ENCODE results near the gene PRKCZ.

The PRKCZ gene

DNA sequence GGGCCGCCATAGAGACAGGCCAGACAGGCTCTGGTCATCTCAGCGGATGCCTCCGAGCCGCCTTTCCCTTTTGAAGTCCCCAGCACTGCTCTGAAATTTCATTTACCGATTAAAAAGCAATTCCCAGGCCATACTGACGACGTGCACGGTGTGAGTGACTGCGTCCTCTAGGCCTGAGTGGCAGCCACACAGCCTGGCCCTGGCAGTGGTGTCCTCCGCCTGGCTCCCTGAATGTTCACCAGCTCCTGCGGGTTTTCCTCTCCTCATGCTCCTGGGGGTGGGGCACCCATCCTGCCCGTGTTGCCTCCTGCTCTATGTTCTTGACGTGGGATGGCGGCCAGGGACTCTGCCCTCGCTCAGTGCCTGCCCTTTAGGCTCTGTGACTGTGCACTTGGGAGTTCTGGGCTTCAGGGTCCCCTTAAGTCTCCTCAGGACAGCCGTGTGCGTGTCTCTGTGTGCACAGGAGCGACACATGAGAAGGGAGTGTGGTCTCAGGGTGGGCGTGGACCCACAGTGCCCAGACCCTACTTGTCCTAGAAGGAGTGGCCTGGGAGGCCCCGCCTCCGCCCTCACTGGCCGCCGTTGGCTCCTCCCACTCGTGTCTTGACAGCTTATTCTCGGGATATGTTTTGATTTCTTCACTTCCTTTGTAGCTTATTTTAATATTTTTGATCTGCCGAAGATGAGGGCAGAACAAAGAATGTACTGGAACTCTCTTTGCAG lies 181.5 kb downstream of the PRKCZ start:
- no peak for DNase-seq (ENCODE audit: insufficient read length, low spot score)
- no peak for FAIRE-seq
- no peak for TF ChIP-seq POU2F2 (IDR thresholded peaks at IDR 0.05; ENCODE audit: low read depth, low read length)
- no peak for TF ChIP-seq PAX5 (IDR thresholded peaks at IDR 0.05; ENCODE audit: insufficient read depth, low read length, severe bottlenecking)
- TF ChIP-seq TAF1 (IDR thresholded peaks at IDR 0.05; ENCODE audit: low read depth, low read length) = no peak
- no peak for TF ChIP-seq POLR2AphosphoS5 (IDR thresholded peaks at IDR 0.05; ENCODE audit: low read depth, low read length)
- no peak for TF ChIP-seq SPI1 (IDR thresholded peaks at IDR 0.05; ENCODE audit: low read depth, low read length)
- TF ChIP-seq POLR2A (IDR thresholded peaks at IDR 0.05; ENCODE audit: low read depth, low read length) = no peak

DNA sequence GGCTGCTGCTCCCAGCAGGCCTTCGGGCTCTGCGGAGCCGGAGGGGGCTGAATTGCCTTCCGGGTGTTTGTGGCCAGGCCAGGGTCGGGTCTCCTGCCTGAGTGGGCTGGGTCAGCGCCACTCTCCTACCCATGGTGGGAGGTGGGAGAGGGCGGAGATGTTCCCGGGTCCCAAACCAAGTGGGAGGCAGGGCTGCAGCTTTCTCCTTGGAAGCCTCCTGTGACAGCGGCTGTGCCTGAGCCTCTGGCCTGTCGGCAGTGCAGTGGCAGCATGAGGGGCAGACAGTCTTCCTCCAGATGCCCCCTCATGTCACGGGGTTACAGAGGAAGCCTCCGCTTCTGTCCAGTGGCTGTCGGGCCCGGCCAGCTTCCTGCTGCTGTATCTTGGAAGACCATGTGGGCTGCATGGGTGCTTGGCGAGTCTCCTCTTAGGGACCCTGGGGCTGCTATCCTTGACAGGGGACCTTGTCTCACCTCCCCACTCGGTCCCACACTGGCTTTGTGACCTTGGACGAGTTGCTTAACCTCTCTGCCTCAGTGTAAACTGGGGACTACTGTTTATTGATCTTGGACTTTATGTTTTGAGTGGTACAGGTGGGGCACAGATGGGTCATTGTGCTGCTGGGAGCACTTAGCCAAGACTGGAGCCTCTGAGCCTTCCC lies 182.2 kb downstream of the PRKCZ start:
- DNase-seq (ENCODE audit: insufficient read length, low spot score) (no peak), FAIRE-seq (no peak)
- TF ChIP-seq POLR2A (IDR thresholded peaks at IDR 0.05; ENCODE audit: low read depth, low read length) = no peak

DNA sequence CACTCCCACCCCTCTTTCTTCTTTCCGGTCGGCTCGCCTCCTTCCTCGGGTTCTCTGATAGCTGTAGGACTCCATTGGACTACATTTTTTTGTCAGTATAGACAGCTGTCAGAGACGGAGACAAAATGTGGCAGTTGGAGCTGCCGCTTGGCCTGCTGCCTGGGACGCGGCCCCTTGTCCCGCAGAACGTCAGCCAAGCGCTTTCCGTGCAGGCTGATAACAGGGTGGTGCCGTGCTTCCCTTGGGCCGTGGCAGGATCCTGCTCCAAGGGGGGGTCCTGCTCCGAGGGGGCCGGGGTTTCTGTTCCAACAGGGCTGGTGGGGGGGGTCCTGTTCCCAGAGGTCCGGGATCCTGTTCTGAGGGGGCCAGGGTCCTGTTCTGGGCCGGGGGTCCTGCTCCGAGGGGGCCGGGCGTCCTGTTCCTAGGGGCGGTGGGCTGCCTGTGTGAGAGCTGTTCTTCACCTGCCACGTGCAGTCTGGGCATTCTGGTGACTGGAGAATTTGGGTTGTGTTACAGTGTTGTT lies 182.8 kb downstream of the PRKCZ start:
- no peak for DNase-seq (ENCODE audit: insufficient read length, low spot score)
- TF ChIP-seq POLR2A (IDR thresholded peaks at IDR 0.05; ENCODE audit: low read depth, low read length) = no peak
- no peak for TF ChIP-seq SPI1 (IDR thresholded peaks at IDR 0.05; ENCODE audit: low read depth, low read length)
- no peak for TF ChIP-seq PAX5 (IDR thresholded peaks at IDR 0.05; ENCODE audit: insufficient read depth, low read length, severe bottlenecking)
- no peak for TF ChIP-seq TAF1 (IDR thresholded peaks at IDR 0.05; ENCODE audit: low read depth, low read length)
- no peak for TF ChIP-seq POLR2AphosphoS5 (IDR thresholded peaks at IDR 0.05; ENCODE audit: low read depth, low read length)
- no peak for TF ChIP-seq POU2F2 (IDR thresholded peaks at IDR 0.05; ENCODE audit: low read depth, low read length)
- no peak for FAIRE-seq

- no peak for FAIRE-seq
- TF ChIP-seq PAX5 (IDR thresholded peaks at IDR 0.05; ENCODE audit: insufficient read depth, low read length, severe bottlenecking) (no peak), TAF1 (IDR thresholded peaks at IDR 0.05; ENCODE audit: low read depth, low read length) (no peak), POU2F2 (IDR thresholded peaks at IDR 0.05; ENCODE audit: low read depth, low read length) (no peak), POLR2A (IDR thresholded peaks at IDR 0.05; ENCODE audit: low read depth, low read length) (no peak), SPI1 (IDR thresholded peaks at IDR 0.05; ENCODE audit: low read depth, low read length) (no peak), POLR2AphosphoS5 (IDR thresholded peaks at IDR 0.05; ENCODE audit: low read depth, low read length) (no peak)
- DNase-seq (ENCODE audit: insufficient read length, low spot score) = no peak
Observed at GRCh38 chr1:2233468-2233867, 183.3 kb downstream of the PRKCZ start.

DNA sequence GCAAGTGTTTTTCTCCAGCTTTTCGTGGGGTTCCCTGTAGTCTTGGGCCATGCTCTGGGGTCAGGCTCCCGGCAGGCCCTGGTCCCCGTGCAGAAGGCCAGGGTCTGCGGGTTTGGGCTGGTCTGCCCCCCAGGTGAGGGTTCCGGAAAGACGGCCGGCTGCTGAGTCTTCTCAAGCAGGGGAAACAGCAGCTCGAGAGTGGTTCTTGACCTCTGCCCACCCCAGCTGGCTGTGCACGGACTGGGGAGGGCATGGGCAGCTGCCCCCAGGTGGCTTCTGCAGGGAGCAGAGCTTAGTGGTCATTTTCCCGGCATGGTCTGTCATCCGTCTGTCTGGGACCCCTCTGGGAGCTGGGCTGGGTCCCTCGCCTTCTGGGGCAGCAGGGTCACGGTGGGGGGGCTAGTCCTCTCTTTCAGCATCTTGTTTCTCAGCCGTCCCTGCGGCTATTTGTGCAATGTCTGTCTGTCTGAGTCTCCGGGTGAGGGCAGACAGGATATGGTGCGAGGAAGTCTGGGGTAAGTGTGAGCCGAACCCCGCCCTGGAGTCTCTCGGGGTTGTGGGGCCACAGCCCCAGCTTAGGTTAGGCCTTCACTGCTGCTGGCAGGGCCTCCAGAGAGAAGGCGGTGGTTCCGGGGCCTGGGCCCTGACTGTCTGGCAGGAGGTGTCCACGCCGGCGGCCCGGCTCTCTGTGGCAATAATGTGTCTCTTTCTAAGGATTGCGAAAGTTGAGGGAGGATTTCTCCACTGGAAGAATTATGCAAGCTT lies 184.0 kb downstream of the PRKCZ start:
- DNase-seq (ENCODE audit: insufficient read length, low spot score) = peak; percentile 73
- TF ChIP-seq POU2F2 (IDR thresholded peaks at IDR 0.05; ENCODE audit: low read depth, low read length) (no peak), POLR2AphosphoS5 (IDR thresholded peaks at IDR 0.05; ENCODE audit: low read depth, low read length) (no peak), SPI1 (IDR thresholded peaks at IDR 0.05; ENCODE audit: low read depth, low read length) (0 out of 2 replicates have a peak, but pooled peaks have one; percentile 16)
- FAIRE-seq = peak; percentile 92

DNA sequence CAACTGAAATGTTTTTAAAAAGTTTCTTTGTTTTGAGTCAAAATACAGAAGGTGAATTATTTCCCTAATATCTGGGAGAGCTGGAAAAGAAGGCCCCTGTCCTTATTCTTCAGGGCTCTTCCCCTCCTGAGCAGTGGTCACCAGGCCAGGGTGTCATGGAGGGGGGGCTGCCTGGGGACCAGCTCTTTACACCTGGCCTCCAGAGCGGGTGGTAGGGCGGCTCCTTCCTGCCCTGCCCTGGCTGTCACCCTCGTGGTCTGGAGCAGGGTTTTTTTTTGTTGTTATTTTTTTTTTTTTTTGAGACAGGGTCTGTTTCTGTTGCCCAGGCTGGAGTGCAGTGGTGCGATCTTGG lies 184.5 kb downstream of the PRKCZ start:
- no peak for FAIRE-seq
- TF ChIP-seq POU2F2 (IDR thresholded peaks at IDR 0.05; ENCODE audit: low read depth, low read length) (no peak), SPI1 (IDR thresholded peaks at IDR 0.05; ENCODE audit: low read depth, low read length) (no peak), POLR2AphosphoS5 (IDR thresholded peaks at IDR 0.05; ENCODE audit: low read depth, low read length) (no peak), PAX5 (IDR thresholded peaks at IDR 0.05; ENCODE audit: insufficient read depth, low read length, severe bottlenecking) (no peak), TAF1 (IDR thresholded peaks at IDR 0.05; ENCODE audit: low read depth, low read length) (no peak)
- DNase-seq (ENCODE audit: insufficient read length, low spot score) = no peak
